HFF-Myc (cell line): ENCODE measurements around the gene PBOV1.

Experiments used
- DNase-seq: peaks from one replicate; pipeline ENCODE4 v3.0.0-alpha.2; 2011; ENCODE audit warnings: low read depth; ENCODE audit errors: extremely low read depth
- H3K4me3 ChIP-seq: replicated peaks from 2 replicates; pipeline ENCODE4 v1.5.1; 2011; ENCODE audit warnings: low read depth, mild to moderate bottlenecking, control low read depth, low read length
- CTCF ChIP-seq: IDR thresholded peaks from 2 replicates; pipeline ENCODE4 v1.5.1; 2012; ENCODE audit warnings: mild to moderate bottlenecking, low read depth, low read length, control low read depth; ENCODE audit errors: missing control alignments

PBOV1 gene

GRCh38 chr6:138231381-138231886 lies 13.1 kb upstream of the PBOV1 start:
- DNase-seq = no peak

GRCh38 chr6:138230759-138231380 lies 12.6 kb upstream of the PBOV1 start:
- no peak overlapping the region for H3K4me3 ChIP-seq
- no peak for TF ChIP-seq CTCF
- DNase-seq = no peak

More at GRCh38 chr6:138231381-138231886, 13.1 kb upstream of the PBOV1 start:
- no peak overlapping the region for H3K4me3 ChIP-seq
- no peak for TF ChIP-seq CTCF

- DNase-seq = no peak
- no peak for TF ChIP-seq CTCF
- no peak overlapping the region for H3K4me3 ChIP-seq
Measured at GRCh38 chr6:138230221-138230620, 11.9 kb upstream of the PBOV1 start.

GRCh38 chr6:138229663-138230179 lies 11.4 kb upstream of the PBOV1 start:
- DNase-seq = no peak
- no peak overlapping the region for H3K4me3 ChIP-seq
- no peak for TF ChIP-seq CTCF

- H3K4me3 ChIP-seq = no peak overlapping the region
- TF ChIP-seq CTCF = no peak
- no peak for DNase-seq
Measured at GRCh38 chr6:138229072-138229471, 10.8 kb upstream of the PBOV1 start.

- no peak for TF ChIP-seq CTCF
- no peak overlapping the region for H3K4me3 ChIP-seq
- DNase-seq = no peak
Measured at GRCh38 chr6:138227316-138227781, 9.1 kb upstream of the PBOV1 start.
